ENCODE results near the gene GALNT5. TPM values are rescaled to one million over a fixed set of nuclear protein-coding genes. Genes with fewer than 3 reads are reported as not detected.
"Not testable (repeated sequence)": the region's sequence is repeated elsewhere in the genome, so short reads cannot be mapped to it uniquely, and the experiment has no call there.

The GALNT5 gene
- total and polyA plus RNA-seq, 5 donors from 2014 or later = 0.14 TPM; not detected in 4

- Mint-ChIP-seq H3K36me3 (no peaks in the 10 kb centered on the region), H3K27ac (no peak overlapping the region), H3K9me3 (peaks cover 0 to 4% (median 0%) of the 10 kb centered on the region in 7 donors), H3K4me3 (no peak overlapping the region), H3K27me3 (peaks cover 16% of the 10 kb centered on the region), H3K4me1 (peaks cover 3 to 10% (median 7%) of the 10 kb centered on the region in 4 donors)
- Histone ChIP-seq H3K27ac (ENCODE audit: insufficient read depth, low read length, poor library complexity, severe bottlenecking) (no peak overlapping the region), H3K36me3 (ENCODE audit: control insufficient read depth, insufficient read depth, low read length) (no peaks in the 10 kb centered on the region), H3K4me1 (ENCODE audit: control insufficient read depth, insufficient read depth, low read length, poor library complexity, severe bottlenecking) (no peaks in the 10 kb centered on the region), H3K9me3 (ENCODE audit: control insufficient read depth in 2 of 2, low read length in 2 of 2) (no peaks in the 10 kb centered on the region), H3K4me3 (ENCODE audit: low read depth, low read length) (no peak overlapping the region), H3K27me3 (ENCODE audit: control insufficient read depth, insufficient read depth, low read length) (no peaks in the 10 kb centered on the region)
- ATAC-seq (ENCODE audit: low read depth in 2 of 2) (no peak), DNase-seq (no peak)
Measured at GRCh38 chr2:157271590-157272203, 14.2 kb downstream of the GALNT5 start.

DNA sequence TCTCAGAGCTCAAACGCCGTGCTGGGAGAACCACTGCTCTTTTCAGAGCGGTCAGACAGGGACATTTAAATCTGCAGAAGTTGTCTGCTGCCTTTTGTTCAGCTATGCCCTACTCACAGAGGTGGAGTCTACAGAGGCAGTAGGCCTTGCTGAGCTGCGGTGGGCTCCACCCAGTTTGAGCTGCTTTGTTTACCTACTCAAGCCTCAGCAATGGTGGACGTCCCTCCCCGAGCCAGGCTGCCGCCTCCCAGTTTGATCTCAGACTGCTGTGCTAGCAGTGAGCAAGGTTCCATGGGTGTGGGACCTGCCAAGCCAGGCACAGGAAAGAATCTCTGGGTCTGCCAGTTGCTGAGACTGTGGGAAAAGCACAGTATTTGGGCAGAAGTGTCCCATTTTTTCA, 21.8 kb downstream of the GALNT5 start:
- peaks cover 28% of the 10 kb centered on the region for H3K27me3 Mint-ChIP-seq
- H3K36me3 Mint-ChIP-seq; H3K9me3 Mint-ChIP-seq; H3K4me3 ChIP-seq (ENCODE audit: low read depth, low read length); H3K9me3 ChIP-seq (ENCODE audit: control insufficient read depth in 2 of 2, low read length in 2 of 2); DNase-seq; H3K4me3 Mint-ChIP-seq; H3K27ac ChIP-seq (ENCODE audit: insufficient read depth, low read length, poor library complexity, severe bottlenecking); H3K27me3 ChIP-seq (ENCODE audit: control insufficient read depth, insufficient read depth, low read length); ATAC-seq (ENCODE audit: low read depth in 2 of 2); H3K36me3 ChIP-seq (ENCODE audit: control insufficient read depth, insufficient read depth, low read length); H3K4me1 ChIP-seq (ENCODE audit: control insufficient read depth, insufficient read depth, low read length, poor library complexity, severe bottlenecking); H3K27ac Mint-ChIP-seq; H3K4me1 Mint-ChIP-seq: not testable (repeated sequence)

- Mint-ChIP-seq H3K36me3 (no peaks in the 10 kb centered on the region), H3K9me3 (peaks cover 0 to 7% (median 0%) of the 10 kb centered on the region in 7 donors), H3K4me3 (no peak overlapping the region), H3K27me3 (peaks cover 21% of the 10 kb centered on the region), H3K4me1 (no peaks in the 10 kb centered on the region), H3K27ac (no peak overlapping the region)
- ATAC-seq (ENCODE audit: low read depth in 2 of 2) (no peak), DNase-seq (no peak)
- H3K27me3 ChIP-seq (ENCODE audit: control insufficient read depth, insufficient read depth, low read length) = peaks cover 12% of the 10 kb centered on the region
- no peak overlapping the region for H3K27ac ChIP-seq (ENCODE audit: insufficient read depth, low read length, poor library complexity, severe bottlenecking)
- H3K4me1 ChIP-seq (ENCODE audit: control insufficient read depth, insufficient read depth, low read length, poor library complexity, severe bottlenecking) = no peaks in the 10 kb centered on the region
- no peaks in the 10 kb centered on the region for H3K36me3 ChIP-seq (ENCODE audit: control insufficient read depth, insufficient read depth, low read length)
- no peak overlapping the region for H3K4me3 ChIP-seq (ENCODE audit: low read depth, low read length)
- no peaks in the 10 kb centered on the region for H3K9me3 ChIP-seq (ENCODE audit: control insufficient read depth in 2 of 2, low read length in 2 of 2)
Measured at GRCh38 chr2:157281316-157281715, 23.8 kb downstream of the GALNT5 start.

GRCh38 chr2:157283468-157283867, 26.0 kb downstream of the GALNT5 start:
- no peak overlapping the region for H3K4me3 Mint-ChIP-seq
- no peak for ATAC-seq (ENCODE audit: low read depth in 2 of 2)
- no peak overlapping the region for H3K4me3 ChIP-seq (ENCODE audit: low read depth, low read length)
- H3K36me3 Mint-ChIP-seq = no peaks in the 10 kb centered on the region
- H3K4me1 Mint-ChIP-seq = no peaks in the 10 kb centered on the region
- H3K9me3 Mint-ChIP-seq = peaks cover 0 to 4% (median 0%) of the 10 kb centered on the region in 7 donors
- peaks cover 16% of the 10 kb centered on the region for H3K27me3 ChIP-seq (ENCODE audit: control insufficient read depth, insufficient read depth, low read length)
- H3K4me1 ChIP-seq (ENCODE audit: control insufficient read depth, insufficient read depth, low read length, poor library complexity, severe bottlenecking) = no peaks in the 10 kb centered on the region
- H3K27ac ChIP-seq (ENCODE audit: insufficient read depth, low read length, poor library complexity, severe bottlenecking) = no peak overlapping the region
- no peaks in the 10 kb centered on the region for H3K36me3 ChIP-seq (ENCODE audit: control insufficient read depth, insufficient read depth, low read length)
- peaks cover 14% of the 10 kb centered on the region for H3K27me3 Mint-ChIP-seq
- H3K9me3 ChIP-seq (ENCODE audit: control insufficient read depth in 2 of 2, low read length in 2 of 2) = no peaks in the 10 kb centered on the region
- DNase-seq = no peak
- no peak overlapping the region for H3K27ac Mint-ChIP-seq

DNA sequence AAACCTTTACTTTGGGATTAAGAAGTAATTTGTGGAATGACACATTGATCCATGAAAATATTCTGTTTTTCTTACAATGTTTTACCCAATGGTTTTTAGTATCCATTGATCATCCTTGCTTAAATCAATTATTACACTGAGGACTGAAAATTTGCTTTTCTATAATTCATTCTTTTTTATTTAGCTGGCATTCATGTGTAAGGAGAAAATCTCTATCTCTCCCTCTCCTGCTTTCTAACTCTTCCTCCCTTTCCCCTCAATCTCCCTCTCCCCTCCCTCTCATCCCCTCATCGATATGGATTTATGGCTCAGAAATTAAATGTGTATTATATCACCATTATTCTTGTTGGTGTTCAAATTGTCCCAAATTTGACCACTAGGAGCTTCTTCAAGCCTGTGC, 29.7 kb downstream of the GALNT5 start:
- Histone ChIP-seq H3K4me3 (ENCODE audit: low read depth, low read length) (no peak overlapping the region), H3K9me3 (ENCODE audit: control insufficient read depth in 2 of 2, low read length in 2 of 2) (no peaks in the 10 kb centered on the region), H3K27me3 (ENCODE audit: control insufficient read depth, insufficient read depth, low read length) (peaks cover 16% of the 10 kb centered on the region), H3K27ac (ENCODE audit: insufficient read depth, low read length, poor library complexity, severe bottlenecking) (no peak overlapping the region), H3K4me1 (ENCODE audit: control insufficient read depth, insufficient read depth, low read length, poor library complexity, severe bottlenecking) (no peaks in the 10 kb centered on the region), H3K36me3 (ENCODE audit: control insufficient read depth, insufficient read depth, low read length) (no peaks in the 10 kb centered on the region)
- ATAC-seq (ENCODE audit: low read depth in 2 of 2) (no peak), DNase-seq (no peak)
- Mint-ChIP-seq H3K4me3 (no peak overlapping the region), H3K4me1 (no peaks in the 10 kb centered on the region), H3K9me3 (no peaks in the 10 kb centered on the region), H3K36me3 (no peaks in the 10 kb centered on the region), H3K27ac (no peak overlapping the region), H3K27me3 (peaks cover 14% of the 10 kb centered on the region)

GRCh38 chr2:157290525-157290924, 33.0 kb downstream of the GALNT5 start:
- Mint-ChIP-seq H3K4me1 (no peaks in the 10 kb centered on the region), H3K4me3 (no peak overlapping the region), H3K36me3 (no peaks in the 10 kb centered on the region)

DNA sequence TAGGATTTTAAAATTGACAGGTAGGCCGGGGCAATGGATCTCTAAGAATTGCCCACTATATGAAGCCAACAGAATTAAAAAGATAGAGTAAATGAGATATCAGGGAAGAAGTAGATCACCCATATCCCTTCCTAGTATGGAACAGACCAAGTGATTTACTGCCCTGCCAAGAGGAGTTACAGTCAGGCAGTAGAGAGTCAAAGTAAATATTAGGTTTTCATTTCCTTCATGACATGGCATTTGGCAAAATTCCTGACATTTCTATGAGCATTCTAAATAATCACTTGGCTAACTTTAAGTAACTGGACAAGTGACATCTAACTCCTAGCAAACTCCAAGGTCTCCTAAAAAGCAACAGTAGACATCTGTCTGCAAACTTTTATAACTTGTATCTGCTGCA, 33.5 kb downstream of the GALNT5 start:
- Mint-ChIP-seq H3K4me3 (no peak overlapping the region), H3K36me3 (no peaks in the 10 kb centered on the region), H3K27ac (no peak overlapping the region), H3K9me3 (no peaks in the 10 kb centered on the region), H3K4me1 (no peaks in the 10 kb centered on the region), H3K27me3 (peaks cover 6% of the 10 kb centered on the region)
- H3K4me1 ChIP-seq (ENCODE audit: control insufficient read depth, insufficient read depth, low read length, poor library complexity, severe bottlenecking) = no peaks in the 10 kb centered on the region
- ATAC-seq (ENCODE audit: low read depth in 2 of 2) (no peak), DNase-seq (no peak)
- H3K4me3 ChIP-seq (ENCODE audit: low read depth, low read length) = no peak overlapping the region
- H3K27me3 ChIP-seq (ENCODE audit: control insufficient read depth, insufficient read depth, low read length) = peaks cover 4% of the 10 kb centered on the region
- H3K9me3 ChIP-seq (ENCODE audit: control insufficient read depth in 2 of 2, low read length in 2 of 2) = no peaks in the 10 kb centered on the region
- no peak overlapping the region for H3K27ac ChIP-seq (ENCODE audit: insufficient read depth, low read length, poor library complexity, severe bottlenecking)
- H3K36me3 ChIP-seq (ENCODE audit: control insufficient read depth, insufficient read depth, low read length) = no peaks in the 10 kb centered on the region

More at GRCh38 chr2:157290525-157290924, 33.0 kb downstream of the GALNT5 start:
- H3K27ac ChIP-seq (ENCODE audit: insufficient read depth, low read length, poor library complexity, severe bottlenecking) = no peak overlapping the region
- H3K36me3 ChIP-seq (ENCODE audit: control insufficient read depth, insufficient read depth, low read length) = no peaks in the 10 kb centered on the region
- ATAC-seq (ENCODE audit: low read depth in 2 of 2) (no peak), DNase-seq (no peak)
- H3K27me3 ChIP-seq (ENCODE audit: control insufficient read depth, insufficient read depth, low read length) = peaks cover 4% of the 10 kb centered on the region
- H3K27me3 Mint-ChIP-seq = peaks cover 5% of the 10 kb centered on the region
- H3K9me3 ChIP-seq (ENCODE audit: control insufficient read depth in 2 of 2, low read length in 2 of 2) = no peaks in the 10 kb centered on the region
- no peak overlapping the region for H3K4me3 ChIP-seq (ENCODE audit: low read depth, low read length)
- no peak overlapping the region for H3K27ac Mint-ChIP-seq
- H3K9me3 Mint-ChIP-seq = no peaks in the 10 kb centered on the region
- H3K4me1 ChIP-seq (ENCODE audit: control insufficient read depth, insufficient read depth, low read length, poor library complexity, severe bottlenecking) = no peaks in the 10 kb centered on the region

DNA sequence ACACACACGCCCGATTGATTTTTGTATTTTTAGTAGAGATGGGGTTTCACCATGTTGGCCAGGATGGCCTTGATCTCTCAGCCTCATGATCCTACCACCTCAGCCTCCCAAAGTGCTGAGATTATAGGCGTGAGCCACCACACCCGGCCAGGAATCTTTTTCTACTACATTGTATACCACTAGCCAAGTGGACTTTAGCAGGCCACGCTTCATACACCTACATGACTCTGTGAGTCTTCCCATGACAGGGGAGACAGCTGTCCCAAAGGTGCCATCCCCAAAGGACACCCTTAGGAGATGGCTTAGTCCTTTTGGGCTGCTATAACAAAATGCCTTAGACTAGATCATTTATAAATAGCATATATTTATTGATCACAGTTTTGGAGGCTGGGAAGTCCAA, 35.3 kb downstream of the GALNT5 start:
- Histone ChIP-seq H3K9me3 (ENCODE audit: control insufficient read depth in 2 of 2, low read length in 2 of 2) (no peaks in the 10 kb centered on the region), H3K4me1 (ENCODE audit: control insufficient read depth, insufficient read depth, low read length, poor library complexity, severe bottlenecking) (no peaks in the 10 kb centered on the region), H3K27me3 (ENCODE audit: control insufficient read depth, insufficient read depth, low read length) (peaks cover 1% of the 10 kb centered on the region), H3K27ac (ENCODE audit: insufficient read depth, low read length, poor library complexity, severe bottlenecking) (no peak overlapping the region), H3K4me3 (ENCODE audit: low read depth, low read length) (no peak overlapping the region), H3K36me3 (ENCODE audit: control insufficient read depth, insufficient read depth, low read length) (no peaks in the 10 kb centered on the region)
- ATAC-seq (ENCODE audit: low read depth in 2 of 2) (no peak), DNase-seq (no peak)
- no peak overlapping the region for H3K27ac Mint-ChIP-seq
- H3K36me3 Mint-ChIP-seq = no peaks in the 10 kb centered on the region
- no peaks in the 10 kb centered on the region for H3K4me1 Mint-ChIP-seq
- no peaks in the 10 kb centered on the region for H3K9me3 Mint-ChIP-seq
- H3K4me3 Mint-ChIP-seq = no peak overlapping the region
- H3K27me3 Mint-ChIP-seq = peaks cover 8% of the 10 kb centered on the region
